ENCODE data around the gene RAD9A.

The RAD9A gene

GRCh38 chr11:67357831-67358670 is 33.7 kb upstream of the RAD9A start:
- no peak for DNase-seq (ENCODE audit: low spot score)

GRCh38 chr11:67364169-67364568 is 27.6 kb upstream of the RAD9A start:
- no peak for DNase-seq (ENCODE audit: low spot score)

DNA sequence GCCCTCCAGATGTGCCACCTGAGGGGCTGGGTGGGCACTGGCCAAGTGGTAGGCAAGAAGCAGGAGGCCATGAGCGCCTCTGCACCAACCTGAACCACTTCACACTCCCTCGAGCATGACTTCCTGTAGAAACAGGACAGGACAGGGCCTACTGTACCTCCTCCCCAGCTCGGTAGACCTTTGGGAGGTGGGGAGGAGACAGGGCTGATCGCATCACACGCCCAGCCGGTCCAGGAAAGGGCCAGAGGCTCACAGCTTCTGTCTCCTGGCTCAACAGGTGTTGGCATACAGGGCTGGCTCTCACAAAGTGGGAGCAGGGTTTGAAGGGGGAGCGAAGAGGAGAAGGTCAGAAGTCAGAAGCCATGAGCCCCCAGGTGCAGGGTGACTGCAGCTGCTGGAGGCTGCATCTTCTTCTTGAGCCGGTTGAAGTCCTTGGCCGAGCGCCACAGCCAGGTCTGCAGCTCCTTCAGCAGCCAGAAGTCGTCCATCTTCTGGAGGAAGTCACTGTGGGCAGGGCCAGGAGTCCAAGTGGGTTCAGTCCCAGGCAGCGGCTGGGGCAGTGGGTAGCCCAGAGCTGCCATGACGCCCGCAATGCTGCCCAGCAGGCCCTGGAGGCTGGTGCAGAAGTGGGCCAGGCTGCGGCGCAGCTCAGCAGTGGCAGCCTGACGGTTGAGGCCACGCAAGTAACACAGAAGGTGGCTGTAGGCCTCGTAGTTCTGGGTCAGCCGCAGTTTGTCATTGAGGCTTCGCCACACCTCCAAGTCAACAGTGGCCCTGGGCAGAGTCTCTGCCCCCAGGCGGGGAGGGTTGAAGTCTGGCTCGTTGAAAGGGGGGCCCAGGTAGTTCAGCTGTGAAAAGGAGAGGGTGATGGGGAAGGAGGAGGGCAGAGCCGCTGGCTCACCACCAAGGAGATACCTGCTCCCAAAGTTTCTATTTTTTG is 26.7 kb upstream of the RAD9A start:
- DNase-seq (ENCODE audit: low spot score) = no peak

DNA sequence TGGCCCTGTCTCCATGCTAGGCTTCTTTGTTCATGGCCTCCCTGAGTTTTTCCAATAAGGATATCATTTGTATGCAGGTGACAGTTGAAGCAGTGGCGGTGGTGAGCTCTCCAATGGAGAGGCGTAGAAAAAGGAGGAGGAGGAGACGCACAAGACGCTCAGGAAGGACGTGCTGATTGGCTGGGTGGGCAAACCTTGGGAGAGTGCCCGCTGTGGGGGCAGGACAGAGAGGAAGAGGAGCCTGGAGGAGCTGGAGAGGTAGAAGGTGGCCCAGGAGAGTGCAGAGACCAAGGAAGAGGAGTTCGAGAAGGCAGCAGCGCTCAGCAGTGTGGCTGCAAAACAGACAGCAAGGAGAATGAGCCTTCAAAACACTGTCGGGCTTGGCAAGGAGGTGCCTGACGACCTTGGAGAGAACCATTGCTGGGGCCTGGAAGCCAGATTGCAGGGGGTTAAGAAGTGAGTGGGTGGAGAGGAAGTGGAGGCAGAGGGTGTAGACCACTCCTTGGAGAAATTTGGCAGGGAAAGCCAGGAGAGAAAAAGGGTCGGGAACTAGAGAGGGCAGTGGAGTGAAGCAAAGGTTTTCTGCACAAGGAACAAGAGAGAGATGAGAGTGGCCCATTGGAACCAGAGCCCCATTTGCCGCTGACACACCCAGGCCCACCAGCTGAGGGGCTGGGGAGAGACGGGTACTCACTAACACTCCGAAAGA is 25.9 kb upstream of the RAD9A start:
- no peak for DNase-seq (ENCODE audit: low spot score)

DNA sequence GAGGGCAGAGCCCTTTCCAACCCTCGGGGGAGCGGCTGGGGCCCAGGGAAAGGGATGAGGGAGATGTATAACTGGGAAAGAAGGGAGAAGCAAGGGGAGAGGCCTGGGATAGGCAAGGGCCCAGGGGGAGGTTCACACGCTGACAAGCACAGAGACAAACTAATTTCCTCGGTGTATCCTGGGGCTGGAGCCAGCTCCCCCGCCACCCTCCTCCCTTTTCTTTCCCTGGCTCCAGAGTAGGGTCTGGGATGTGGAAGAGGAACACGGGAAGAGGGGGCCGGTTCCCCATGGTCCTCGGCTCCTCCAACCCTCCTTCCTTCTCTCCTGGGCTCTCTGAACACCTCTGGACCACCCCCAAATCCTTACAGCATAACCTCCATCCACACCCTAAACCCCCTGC is 25.2 kb upstream of the RAD9A start:
- no peak for DNase-seq (ENCODE audit: low spot score)

- DNase-seq (ENCODE audit: low spot score) = no peak
Measured at GRCh38 chr11:67366961-67367760, 24.6 kb upstream of the RAD9A start.

GRCh38 chr11:67367761-67368227 is 24.0 kb upstream of the RAD9A start:
- DNase-seq (ENCODE audit: low spot score) = no peak

DNA sequence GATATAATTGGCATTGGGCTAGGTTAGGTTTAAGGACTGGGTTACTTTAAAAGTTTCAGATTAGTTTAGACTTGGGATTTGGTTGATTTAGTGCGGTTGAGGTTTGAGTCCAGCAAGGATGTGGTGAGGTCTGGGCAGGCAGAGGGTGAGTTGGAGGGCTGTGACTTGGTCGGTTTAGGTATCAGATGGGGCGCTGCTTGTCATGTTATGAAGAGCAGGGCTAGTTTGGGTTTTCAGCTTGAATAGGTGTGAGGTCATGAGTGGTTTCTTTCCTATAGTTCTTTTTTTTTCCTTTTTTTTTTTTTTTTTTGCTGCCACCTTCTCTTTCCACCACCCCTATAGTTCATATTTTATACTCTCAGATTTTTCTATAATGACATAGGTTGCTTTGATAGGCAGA is 23.2 kb upstream of the RAD9A start:
- DNase-seq (ENCODE audit: low spot score) = no peak

GRCh38 chr11:67369275-67369674 is 22.5 kb upstream of the RAD9A start:
- DNase-seq (ENCODE audit: low spot score) = no peak

- DNase-seq (ENCODE audit: low spot score) = no peak
Measured at GRCh38 chr11:67369801-67370284, 21.9 kb upstream of the RAD9A start.

- DNase-seq (ENCODE audit: low spot score) = no peak
Measured at GRCh38 chr11:67370351-67371076, 21.3 kb upstream of the RAD9A start.

GRCh38 chr11:67371189-67371910 is 20.4 kb upstream of the RAD9A start:
- peak; percentile 31 for DNase-seq (ENCODE audit: low spot score)

- no peak for DNase-seq (ENCODE audit: low spot score)
Measured at GRCh38 chr11:67371911-67372320, 19.9 kb upstream of the RAD9A start.

GRCh38 chr11:67372321-67372992 is 19.3 kb upstream of the RAD9A start:
- no peak for DNase-seq (ENCODE audit: low spot score)

DNA sequence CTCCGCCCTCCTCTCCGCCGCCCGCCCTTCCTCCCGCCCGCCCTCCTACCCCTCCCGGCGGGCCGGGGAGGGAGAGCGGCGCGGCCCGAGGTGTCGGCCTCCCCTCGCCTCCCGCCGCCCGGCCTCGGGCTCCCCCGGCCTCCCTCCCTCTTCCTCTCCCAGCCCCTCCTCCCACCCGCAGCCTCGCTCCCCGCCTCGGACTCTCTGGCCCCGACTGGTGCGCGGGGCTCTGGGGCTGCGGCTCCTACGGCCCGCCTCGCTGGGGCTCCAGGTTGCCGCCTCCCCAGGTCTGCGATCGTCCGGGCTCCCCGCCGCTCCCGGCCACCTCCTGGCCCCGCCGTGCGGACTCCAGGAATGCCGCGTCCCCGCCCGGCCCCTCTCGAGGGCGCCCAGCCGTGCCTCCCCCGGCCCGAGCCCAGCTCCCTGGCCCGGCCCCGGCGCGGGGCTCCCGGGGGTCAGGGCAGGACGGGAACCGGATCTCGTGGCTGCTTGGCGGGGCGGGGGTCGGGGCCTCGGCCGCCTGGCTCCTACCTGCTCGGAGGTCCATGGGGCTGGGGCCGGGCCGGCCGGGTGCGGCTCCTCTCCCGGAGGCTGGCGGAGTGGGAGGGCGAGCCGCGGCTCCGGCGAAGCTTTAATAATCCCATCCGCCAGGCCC is 18.7 kb upstream of the RAD9A start, which contains the start of gene CLCF1:
TSS of gene CLCF1 (minus strand) at position 606 of the 655 bp plus-strand sequence. CDS start at position 547, 59 bp downstream.
- DNase-seq (ENCODE audit: low spot score) = no peak

- DNase-seq (ENCODE audit: low spot score) = peak; percentile 84
Measured at GRCh38 chr11:67373648-67374570, 17.9 kb upstream of the RAD9A start.

DNA sequence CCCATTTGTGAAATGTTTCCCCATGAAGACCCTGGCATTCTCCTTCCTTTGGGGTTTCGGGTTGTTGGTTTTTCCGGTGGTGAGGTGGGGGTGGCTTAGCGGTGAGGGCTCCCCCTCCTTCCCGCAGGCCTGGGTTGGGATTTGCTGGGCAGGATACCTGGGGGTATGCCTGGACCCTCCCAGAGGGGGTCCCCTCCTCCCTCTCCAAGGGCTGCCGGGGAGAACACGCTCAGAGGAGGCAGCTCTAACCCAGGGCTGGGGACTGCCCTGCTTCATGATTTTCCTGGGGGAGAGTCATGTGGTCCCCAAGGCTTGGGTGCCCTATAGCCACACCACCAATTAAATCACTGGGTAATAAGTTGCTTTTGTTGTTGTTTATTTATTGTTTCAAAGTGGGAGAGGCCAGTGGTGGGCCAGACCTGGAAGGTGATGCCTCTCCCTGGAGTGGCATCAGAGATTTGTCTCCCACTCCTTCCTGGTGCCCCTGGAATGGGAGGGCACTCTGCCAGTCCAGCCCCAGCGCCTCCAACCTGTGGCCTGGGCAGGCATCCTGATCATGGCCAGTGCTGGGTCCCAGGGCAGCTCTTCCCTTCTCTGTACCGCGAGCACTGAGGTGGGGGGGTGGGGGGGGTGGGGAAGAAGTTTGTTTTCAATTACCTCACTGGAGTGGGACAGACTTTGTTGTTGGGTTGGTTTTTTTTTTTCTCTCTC is 17.1 kb upstream of the RAD9A start:
- no peak for DNase-seq (ENCODE audit: low spot score)
